AG09319 (cell line): ENCODE data around the gene ZFYVE19.

ENCODE experiments used
- DNase-seq: peaks from one replicate; pipeline ENCODE4 v3.0.0-alpha.2; 2010; ENCODE audit warnings: low read depth; ENCODE audit errors: extremely low read depth
- CTCF ChIP-seq: IDR thresholded peaks from 2 replicates; pipeline ENCODE4 v1.5.1; 2011; ENCODE audit warnings: low read depth, mild to moderate bottlenecking, inconsistent platforms, low read length, moderate library complexity

Gene ZFYVE19

GRCh38 chr15:40863660-40864270 lies 56.9 kb downstream of the ZFYVE19 start:
- DNase-seq: no peak
- no peak for TF ChIP-seq CTCF
